Activated B cell treated with CpG ODN at 0.5 μM for 24 hours (primary cell): ENCODE measurements around the gene TRIM29. TPM values are rescaled to one million over a fixed set of nuclear protein-coding genes. Genes with fewer than 3 reads are reported as not detected.

Experiments
- ATAC-seq: fragments of 200-7000 bp; cut with Tn5 transposase; one replicate; pipeline ENCODE4 v1.10.0; 2021; ENCODE audit warnings: low read depth, mild to moderate bottlenecking, moderate library complexity
- CTCF ChIA-PET: fragments of 350-600 bp; sonication (Branson Sonifier 250); formaldehyde crosslinking; loops from one replicate; lab custom pipeline; 2021; ENCODE audit warnings: antibody characterized with exemption; lab: Charles Lee
- POLR2A ChIA-PET: fragments of 350-600 bp; sonication (Branson Sonifier 250); formaldehyde crosslinking; loops from one replicate; lab custom pipeline; 2021; ENCODE audit warnings: antibody characterized with exemption; lab: Charles Lee
- DNase-seq: peaks from one replicate; pipeline ENCODE4 v3.0.0; 2022
- H3K27ac Mint-ChIP-seq: one replicate; pipeline ENCODE4 v1.8.0; 2020; ENCODE audit warnings: mixed read lengths
- H3K27me3 Mint-ChIP-seq: one replicate; pipeline ENCODE4 v1.8.0; 2021; ENCODE audit warnings: mixed read lengths
- H3K36me3 Mint-ChIP-seq: one replicate; pipeline ENCODE4 v1.8.0; 2021; ENCODE audit warnings: low read depth, mixed read lengths
- H3K4me1 Mint-ChIP-seq: one replicate; pipeline ENCODE4 v1.8.0; 2021; ENCODE audit warnings: mixed read lengths
- H3K4me3 Mint-ChIP-seq: one replicate; pipeline ENCODE4 v1.8.0; 2020; ENCODE audit warnings: mild to moderate bottlenecking, mixed read lengths
- H3K9me3 Mint-ChIP-seq: one replicate; pipeline ENCODE4 v1.8.0; 2020; ENCODE audit warnings: mixed read lengths
- CTCF ChIP-seq: fragments of 200-600 bp; IDR thresholded peaks from one replicate; pipeline ENCODE4 v1.8.0; 2022; ENCODE audit warnings: antibody characterized with exemption, mild to moderate bottlenecking
- intact Hi-C: fragments of 100-400 bp; cut with micrococcal nuclease; formaldehyde crosslinking; loops from one replicate; pipeline ENCODE4 v1.15.1; 2024
- total RNA-seq: library from RNA; stranded (reverse); gene quantifications from 2 replicates; pipeline ENCODE4 v1.2.3, GENCODE V29; 2022

Gene TRIM29
- total RNA-seq, 1 donor from 2014 or later = not detected

GRCh38 chr11:120131941-120132644 is 5.8 kb downstream of the TRIM29 start:
- no peak for DNase-seq
- Mint-ChIP-seq H3K4me1 (no peaks in the 10 kb centered on the region), H3K27me3 (peaks cover 4% of the 10 kb centered on the region), H3K4me3 (no peak overlapping the region), H3K36me3 (no peaks in the 10 kb centered on the region), H3K9me3 (no peaks in the 10 kb centered on the region), H3K27ac (no peak overlapping the region)
- POLR2A ChIA-PET = no interaction called here
- no peak for TF ChIP-seq CTCF
- intact Hi-C loops = no loop called here
- no peak for ATAC-seq
- CTCF ChIA-PET = no interaction called here

GRCh38 chr11:120130991-120131760 is 6.7 kb downstream of the TRIM29 start:
- CTCF ChIA-PET = no interaction called here
- POLR2A ChIA-PET = no interaction called here
- H3K4me1 Mint-ChIP-seq = no peaks in the 10 kb centered on the region
- H3K9me3 Mint-ChIP-seq = no peaks in the 10 kb centered on the region
- no peaks in the 10 kb centered on the region for H3K36me3 Mint-ChIP-seq
- intact Hi-C loops = no loop called here
- TF ChIP-seq CTCF = no peak
- ATAC-seq (no peak), DNase-seq (no peak)
- no peak overlapping the region for H3K4me3 Mint-ChIP-seq
- no peak overlapping the region for H3K27ac Mint-ChIP-seq
- H3K27me3 Mint-ChIP-seq = peaks cover 4% of the 10 kb centered on the region

GRCh38 chr11:120130176-120130980 is 7.5 kb downstream of the TRIM29 start:
- Mint-ChIP-seq H3K27me3 (peaks cover 4% of the 10 kb centered on the region), H3K4me3 (no peak overlapping the region), H3K9me3 (no peaks in the 10 kb centered on the region), H3K4me1 (no peaks in the 10 kb centered on the region), H3K27ac (no peak overlapping the region), H3K36me3 (no peaks in the 10 kb centered on the region)
- ATAC-seq (no peak), DNase-seq (no peak)
- intact Hi-C loops = no loop called here
- no peak for TF ChIP-seq CTCF
- CTCF ChIA-PET = no interaction called here
- POLR2A ChIA-PET = no interaction called here

GRCh38 chr11:120129570-120129969 is 8.3 kb downstream of the TRIM29 start:
- peaks cover 4% of the 10 kb centered on the region for H3K27me3 Mint-ChIP-seq
- no peak for TF ChIP-seq CTCF
- ChIA-PET POLR2A (no interaction called here), CTCF (no interaction called here)
- DNase-seq = no peak
- no peak overlapping the region for H3K4me3 Mint-ChIP-seq
- no peaks in the 10 kb centered on the region for H3K9me3 Mint-ChIP-seq
- H3K36me3 Mint-ChIP-seq = no peaks in the 10 kb centered on the region
- ATAC-seq = no peak
- H3K27ac Mint-ChIP-seq = no peak overlapping the region
- no peaks in the 10 kb centered on the region for H3K4me1 Mint-ChIP-seq
- intact Hi-C loops = no loop called here
